Neuronal stem cell (in vitro differentiated cells): ENCODE data around the gene EGLN2. TPM values are rescaled to one million over a fixed set of nuclear protein-coding genes. Genes with fewer than 3 reads are reported as not detected.

ENCODE experiments used
- DNase-seq: peaks from one replicate; pipeline ENCODE4 v3.0.0-alpha.2; 2013; ENCODE audit warnings: low spot score
- H2AFZ ChIP-seq: one replicate; pipeline ENCODE4 v1.6.1; 2013; ENCODE audit warnings: mild to moderate bottlenecking, low read length, inconsistent platforms
- H2AK5ac ChIP-seq: 2 replicates; pipeline ENCODE4 v1.6.1; 2013; ENCODE audit warnings: low read depth, mild to moderate bottlenecking, inconsistent platforms, low read length, moderate library complexity, mixed read lengths
- H2BK120ac ChIP-seq: 2 replicates; pipeline ENCODE4 v1.6.1; 2013; ENCODE audit warnings: low read depth, mild to moderate bottlenecking, inconsistent platforms, low read length, moderate library complexity, mixed read lengths
- H2BK12ac ChIP-seq: one replicate; pipeline ENCODE4 v1.6.1; 2013; ENCODE audit warnings: low read length, inconsistent platforms
- H2BK15ac ChIP-seq: 2 replicates; pipeline ENCODE4 v1.6.1; 2013; ENCODE audit warnings: mild to moderate bottlenecking, low read length, inconsistent platforms, mixed read lengths
- H2BK5ac ChIP-seq: one replicate; pipeline ENCODE4 v1.6.1; 2013; ENCODE audit warnings: inconsistent platforms, mild to moderate bottlenecking, low read length, moderate library complexity
- H3K14ac ChIP-seq: one replicate; pipeline ENCODE4 v1.6.1; 2013; ENCODE audit warnings: low read length, inconsistent platforms
- H3K18ac ChIP-seq: 2 replicates; pipeline ENCODE4 v1.6.1; 2013; ENCODE audit warnings: low read length, inconsistent platforms
- H3K23ac ChIP-seq: 2 replicates; pipeline ENCODE4 v1.6.1; 2013; ENCODE audit warnings: low read depth, mild to moderate bottlenecking, mixed read lengths, low read length, inconsistent platforms; ENCODE audit not compliant: poor library complexity
- H3K27ac ChIP-seq: replicated peaks from 3 replicates; pipeline ENCODE4 v1.5.1; 2013; ENCODE audit warnings: low read length, inconsistent platforms
- H3K27me3 ChIP-seq, 3 experiments: 2 replicates each; pipeline ENCODE4 v1.6.1; 2013; ENCODE audit warnings: low read length in 3 of 3, mild to moderate bottlenecking in 2 of 3, inconsistent platforms in 1 of 3, low read depth in 1 of 3, mixed read lengths in 1 of 3, moderate library complexity in 1 of 3; ENCODE audit not compliant: control insufficient read depth in 3 of 3, insufficient read depth in 3 of 3
- H3K36me3 ChIP-seq, 2 donors: replicated peaks in 1 of 2; 2 replicates each; pipeline ENCODE4 v1.6.1; 2013; ENCODE audit warnings: low read length in 2 of 2; ENCODE audit not compliant: control insufficient read depth in 2 of 2, insufficient read depth in 2 of 2
- H3K4ac ChIP-seq: 2 replicates; pipeline ENCODE4 v1.6.1; 2013; ENCODE audit warnings: inconsistent platforms, mild to moderate bottlenecking, low read length, moderate library complexity
- H3K4me1 ChIP-seq, 2 donors: 1 replicate in 1 of 2; 2 replicates in 1 of 2; pipeline ENCODE4 v1.6.1; 2013; ENCODE audit warnings: low read length in 2 of 2, low read depth in 1 of 2; ENCODE audit not compliant: control insufficient read depth in 2 of 2, insufficient read depth in 1 of 2
- H3K4me2 ChIP-seq: one replicate; pipeline ENCODE4 v1.6.1; 2013; ENCODE audit warnings: mild to moderate bottlenecking, low read length, inconsistent platforms; ENCODE audit not compliant: insufficient read depth, poor library complexity, severe bottlenecking
- H3K4me3 ChIP-seq, 2 donors: 2 replicates each; pipeline ENCODE4 v1.5.1; 2013; ENCODE audit warnings: low read length in 2 of 2, mild to moderate bottlenecking in 2 of 2, inconsistent platforms in 1 of 2, moderate library complexity in 1 of 2
- H3K79me1 ChIP-seq: one replicate; pipeline ENCODE4 v1.6.1; 2013; ENCODE audit warnings: low read depth, mild to moderate bottlenecking, inconsistent platforms, low read length, moderate library complexity
- H3K9ac ChIP-seq: one replicate; pipeline ENCODE4 v1.6.1; 2013; ENCODE audit warnings: mild to moderate bottlenecking, low read depth, low read length, inconsistent platforms; ENCODE audit not compliant: poor library complexity
- H3K9me3 ChIP-seq, 2 donors: replicated peaks in 1 of 2; 2 replicates each; pipeline versions ENCODE3 to v1.6.1; 2013; ENCODE audit warnings: low read length in 2 of 2, mild to moderate bottlenecking in 2 of 2, inconsistent platforms in 1 of 2, low read depth in 1 of 2, mixed read lengths in 1 of 2, moderate library complexity in 1 of 2; ENCODE audit not compliant: control insufficient read depth in 2 of 2, insufficient read depth in 1 of 2
- H4K8ac ChIP-seq: one replicate; pipeline ENCODE4 v1.6.1; 2013; ENCODE audit warnings: low read depth, mild to moderate bottlenecking, inconsistent platforms, low read length, moderate library complexity
- H4K91ac ChIP-seq: one replicate; pipeline ENCODE4 v1.6.1; 2013; ENCODE audit warnings: low read length, low read depth, mild to moderate bottlenecking, inconsistent platforms; ENCODE audit not compliant: poor library complexity
- WGBS, 2 donors: extraction: QIAGEN DNeasy Blood & Tissue Kit; methylation state at CpG; one replicate each; pipeline ENCODE4 v1.1.7; 2013; ENCODE audit warnings: missing lambda C conversion rate in 2 of 2, mixed read lengths in 1 of 2; ENCODE audit not compliant: insufficient read length in 2 of 2, insufficient replicate concordance in 1 of 2; ENCODE audit errors: extremely low coverage in 2 of 2; 5-methylcytosine and 5-hydroxymethylcytosine counted together
- polyA plus RNA-seq, 2 experiments: library from polyadenylated mRNA; stranded (reverse); fragments of 200-250 nt; gene quantifications; one replicate each; pipeline ENCODE4 v1.2.3, GENCODE V29; 2013

The EGLN2 gene
- 66.3 TPM for polyA plus RNA-seq (2013, experiment 1 of 2)
- 59.8 TPM for polyA plus RNA-seq (2013, experiment 2 of 2)

DNA sequence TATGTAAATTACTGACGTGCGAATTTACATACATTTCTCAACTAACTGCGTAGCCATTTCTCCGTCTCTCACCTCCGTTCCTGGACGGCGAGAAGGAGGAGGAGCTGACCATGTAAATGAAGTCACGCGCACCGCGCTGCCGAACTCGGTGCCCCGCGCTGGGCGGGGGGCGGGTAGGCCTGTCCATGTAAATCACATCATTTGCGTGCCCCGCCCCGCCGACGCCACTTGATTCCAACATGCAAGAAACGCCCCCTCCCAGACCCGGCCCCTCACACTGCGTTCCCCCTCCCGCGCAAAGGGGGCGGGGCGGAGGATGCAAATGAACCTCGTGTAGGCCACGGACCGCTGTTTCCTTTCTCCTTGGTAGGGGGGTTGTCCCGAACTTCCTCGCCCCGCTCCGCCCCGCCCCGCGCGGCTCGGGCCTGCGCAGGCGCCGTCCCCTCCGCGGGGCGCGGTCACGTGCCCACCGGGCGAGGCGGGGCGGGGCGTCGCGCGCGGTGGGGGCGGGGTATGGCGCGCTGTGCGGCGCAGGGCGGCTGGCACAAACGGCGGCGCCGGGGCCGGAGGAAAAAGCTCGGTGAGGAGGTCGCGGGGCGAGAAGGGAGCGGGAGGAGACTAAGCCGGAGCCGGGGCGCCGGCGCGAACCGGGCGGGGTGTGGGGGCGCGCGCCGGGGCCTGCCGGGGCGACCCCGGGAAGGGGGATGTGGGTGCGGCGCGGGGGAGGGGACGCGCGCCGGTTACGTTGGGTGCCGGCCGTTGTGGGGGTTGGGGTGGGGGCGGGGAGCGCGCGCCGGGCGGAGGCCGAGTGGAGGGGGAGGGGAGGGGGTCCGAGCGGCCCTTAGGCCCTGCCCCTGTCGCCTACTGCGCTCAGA, at the start of gene EGLN2:
TSS of gene EGLN2 (plus strand) at position 509 of the 875 bp plus-strand sequence. CDS start 1,382 bp downstream, outside the sequence.
- Histone ChIP-seq H3K27me3 (no peaks in the 10 kb centered on the region), H2BK15ac (no peak within 1 kb of the TSS), H3K27ac (peak within 1 kb of the TSS; percentile 80), H3K9me3 (no peaks in the 10 kb centered on the region), H4K8ac (no peak within 1 kb of the TSS), H2AFZ (peak within 1 kb of the TSS; percentile 86), H3K14ac (peak within 1 kb of the TSS; percentile 95), H2BK12ac (peak within 1 kb of the TSS; percentile 16), H2BK120ac (peak within 1 kb of the TSS; percentile 38), H2BK5ac (peak within 1 kb of the TSS; percentile 88), H4K91ac (no peak within 1 kb of the TSS), H3K4ac (peak within 1 kb of the TSS; percentile 69), H3K18ac (peak within 1 kb of the TSS; percentile 99), H3K36me3 (peaks cover 21 to 40% of the 10 kb centered on the region in 2 donors), H2AK5ac (peak within 1 kb of the TSS; percentile 68), H3K4me3 (peak within 1 kb of the TSS; percentile 91 to 98), H3K9ac (peak within 1 kb of the TSS; percentile 93), H3K4me2 (peak within 1 kb of the TSS; percentile 60), H3K23ac (peak within 1 kb of the TSS; percentile 92), H3K79me1 (peaks cover 23% of the 10 kb centered on the region), H3K4me1 (peaks cover 32 to 33% of the 10 kb centered on the region in 2 donors)
- whole genome bisulfite sequencing, 2 donors = no CpG with 5 or more reads among the region's 110 CpGs
- peak; percentile 100 for DNase-seq

DNA sequence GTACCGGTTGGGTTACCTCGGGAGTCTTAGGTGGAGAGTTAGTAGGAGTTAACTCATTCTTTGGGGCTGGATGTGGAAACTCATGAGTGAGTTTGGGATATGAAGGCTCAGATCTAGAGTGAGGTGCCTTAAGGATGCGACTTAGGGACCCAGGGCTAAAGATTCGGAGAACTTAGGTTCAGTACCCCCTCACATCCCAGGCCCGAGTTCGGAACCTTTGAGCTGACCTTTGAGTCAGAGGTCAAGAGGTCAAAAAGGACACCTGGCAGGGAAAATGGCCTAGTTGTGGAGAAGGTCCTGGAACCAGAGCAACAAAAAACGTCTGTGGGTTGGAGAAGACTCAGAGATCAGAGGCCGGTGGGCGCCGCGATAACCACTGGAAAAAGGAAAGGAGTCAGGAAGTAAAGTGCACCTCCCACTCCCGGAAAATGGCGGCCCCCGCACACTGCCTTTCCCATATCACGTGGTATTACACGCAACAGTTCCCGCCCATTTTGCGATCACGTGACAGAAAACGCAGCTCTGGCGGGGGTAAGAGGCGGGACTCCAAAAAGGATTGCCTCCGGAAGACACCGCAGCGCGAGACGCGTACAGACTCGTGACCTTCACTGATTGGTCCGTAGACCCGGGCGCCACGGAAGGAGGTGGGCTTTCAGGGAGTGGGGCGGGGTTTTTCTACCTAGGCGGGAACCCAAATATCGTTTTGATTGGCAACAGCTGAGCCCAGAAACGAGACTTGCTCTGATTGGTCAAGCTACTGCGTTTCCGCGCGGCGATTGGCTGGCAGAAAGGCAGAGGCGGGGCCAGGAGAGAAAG, 48.7 kb upstream of the EGLN2 start, which contains the start of gene ACTMAP:
TSS of gene ACTMAP (minus strand) at position 420 of the 816 bp plus-strand sequence. CDS start 674 bp downstream, outside the sequence.
- Histone ChIP-seq H3K4ac (peak within 1 kb of the TSS; percentile 78), H3K27me3 (no peaks in the 10 kb centered on the region), H3K9me3 (peaks cover 0 to 3% of the 10 kb centered on the region in 2 donors), H3K4me2 (peak within 1 kb of the TSS; percentile 84), H3K9ac (peak within 1 kb of the TSS; percentile 85), H3K14ac (no peak within 1 kb of the TSS), H4K91ac (peak within 1 kb of the TSS; percentile 96), H3K27ac (peak within 1 kb of the TSS; percentile 93), H4K8ac (peak within 1 kb of the TSS; percentile 75), H3K23ac (peak within 1 kb of the TSS; percentile 44), H2AFZ (peak within 1 kb of the TSS; percentile 94), H2BK15ac (no peak within 1 kb of the TSS), H3K36me3 (peaks cover 8 to 34% of the 10 kb centered on the region in 2 donors), H3K4me1 (peaks cover 13 to 14% of the 10 kb centered on the region in 2 donors), H2BK120ac (no peak within 1 kb of the TSS), H3K4me3 (peak within 1 kb of the TSS; percentile 84 to 96), H2BK12ac (peak within 1 kb of the TSS; percentile 50), H3K18ac (peak within 1 kb of the TSS; percentile 99), H2BK5ac (no peak within 1 kb of the TSS), H3K79me1 (peaks cover 4% of the 10 kb centered on the region), H2AK5ac (peak within 1 kb of the TSS; percentile 89)
- DNase-seq = peak; percentile 100
- WGBS, 2 donors = no CpG with 5 or more reads among the region's 43 CpGs

DNA sequence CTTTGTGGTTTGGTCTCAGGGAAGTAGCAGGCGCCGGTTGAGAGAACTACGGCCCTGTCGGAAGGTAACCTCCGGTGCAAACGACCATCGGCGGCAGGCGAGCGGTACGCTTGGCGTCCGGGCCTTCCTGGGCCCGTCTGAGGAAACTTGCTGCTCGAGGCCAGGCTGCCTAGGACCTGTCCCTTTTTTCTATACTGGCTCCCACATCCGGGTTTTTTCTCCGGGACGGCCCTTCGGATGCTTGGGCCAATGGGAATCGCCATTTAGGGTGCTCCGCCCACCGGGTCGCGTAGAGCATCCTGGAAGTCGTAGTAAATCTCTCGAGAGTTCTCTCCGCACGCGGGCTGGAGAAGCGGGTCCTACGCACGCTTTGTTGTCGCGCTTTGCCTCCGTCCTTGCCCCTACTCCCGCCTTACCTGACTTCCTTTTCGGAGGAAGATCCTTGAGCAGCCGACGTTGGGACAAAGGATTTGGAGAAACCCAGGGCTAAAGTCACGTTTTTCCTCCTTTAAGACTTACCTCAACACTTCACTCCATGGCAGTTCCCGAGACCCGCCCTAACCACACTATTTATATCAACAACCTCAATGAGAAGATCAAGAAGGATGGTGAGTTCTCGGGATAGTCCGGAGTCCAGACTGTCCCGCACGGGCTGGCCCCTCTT, 48.0 kb upstream of the EGLN2 start, which contains the start of gene SNRPA:
TSS of gene SNRPA (plus strand) at position 330 of the 664 bp plus-strand sequence. CDS start at position 536, 206 bp downstream.
- H4K8ac ChIP-seq = peak within 1 kb of the TSS; percentile 75
- no CpG with 5 or more reads among the region's 46 CpGs for WGBS, 2 donors
- DNase-seq = peak; percentile 99

More for the DNA sequence above, 48.0 kb upstream of the EGLN2 start, which contains the start of gene SNRPA:
- H2BK5ac ChIP-seq = no peak within 1 kb of the TSS
- peak within 1 kb of the TSS; percentile 94 for H2AFZ ChIP-seq
- H3K9ac ChIP-seq = peak within 1 kb of the TSS; percentile 85
- H3K14ac ChIP-seq = no peak within 1 kb of the TSS
- H3K4me1 ChIP-seq = peaks cover 13 to 19% of the 10 kb centered on the region in 2 donors
- H4K91ac ChIP-seq = peak within 1 kb of the TSS; percentile 96
- peak within 1 kb of the TSS; percentile 99 for H3K18ac ChIP-seq
- peak within 1 kb of the TSS; percentile 84 for H3K4me2 ChIP-seq
- peak within 1 kb of the TSS; percentile 93 for H3K27ac ChIP-seq
- H3K36me3 ChIP-seq = peaks cover 15 to 41% of the 10 kb centered on the region in 2 donors
- H3K4me3 ChIP-seq = peak within 1 kb of the TSS; percentile 84 to 96
- no peak within 1 kb of the TSS for H2BK15ac ChIP-seq
- no peak within 1 kb of the TSS for H3K4ac ChIP-seq
- peaks cover 10% of the 10 kb centered on the region for H3K79me1 ChIP-seq
- peak within 1 kb of the TSS; percentile 44 for H3K23ac ChIP-seq
- H3K9me3 ChIP-seq = peaks cover 2 to 3% of the 10 kb centered on the region in 2 donors
- H3K27me3 ChIP-seq = no peaks in the 10 kb centered on the region
- peak within 1 kb of the TSS; percentile 49 for H2AK5ac ChIP-seq
- no peak within 1 kb of the TSS for H2BK12ac ChIP-seq
- no peak within 1 kb of the TSS for H2BK120ac ChIP-seq
